Measurements from ENCODE around the gene HTR6.
"Not testable (repeated sequence)": the region's sequence is repeated elsewhere in the genome, so short reads cannot be mapped to it uniquely, and the experiment has no call there.

The HTR6 gene

GRCh38 chr1:19664453-19665185 is at the start of gene HTR6:
Gene HTR6 (plus strand): TSS chr1:19664875. CDS start chr1:19665754, 879 bp downstream.
- no peak for DNase-seq (ENCODE audit: low read depth)

- no peak for DNase-seq (ENCODE audit: low read depth)
These were observed 49.2 kb upstream of the HTR6 start for GRCh38 chr1:19615438-19615837.

- DNase-seq (ENCODE audit: low read depth): no peak
These were observed 48.2 kb upstream of the HTR6 start for GRCh38 chr1:19616489-19616888.

GRCh38 chr1:19617376-19617775 is 47.3 kb upstream of the HTR6 start:
- DNase-seq (ENCODE audit: low read depth): no peak

- no peak for DNase-seq (ENCODE audit: low read depth)
These were observed 46.2 kb upstream of the HTR6 start for GRCh38 chr1:19618428-19618827.

GRCh38 chr1:19619697-19620384 is 44.8 kb upstream of the HTR6 start:
- DNase-seq (ENCODE audit: low read depth): no peak

- no peak for DNase-seq (ENCODE audit: low read depth)
These were observed 43.9 kb upstream of the HTR6 start for GRCh38 chr1:19620786-19621185.

- no peak for DNase-seq (ENCODE audit: low read depth)
These were observed 43.3 kb upstream of the HTR6 start for GRCh38 chr1:19621274-19621950.

- DNase-seq (ENCODE audit: low read depth): no peak
These were observed 42.5 kb upstream of the HTR6 start for GRCh38 chr1:19622204-19622603.

GRCh38 chr1:19623523-19623922 is 41.2 kb upstream of the HTR6 start:
- no peak for DNase-seq (ENCODE audit: low read depth)

- DNase-seq (ENCODE audit: low read depth): no peak
These were observed 39.3 kb upstream of the HTR6 start for GRCh38 chr1:19625291-19625937.

- DNase-seq (ENCODE audit: low read depth): no peak
These were observed 35.8 kb upstream of the HTR6 start for GRCh38 chr1:19628879-19629278.

GRCh38 chr1:19629357-19629756 is 35.3 kb upstream of the HTR6 start:
- DNase-seq (ENCODE audit: low read depth): no peak

GRCh38 chr1:19630192-19630591 is 34.5 kb upstream of the HTR6 start:
- DNase-seq (ENCODE audit: low read depth): not testable (repeated sequence)

- DNase-seq (ENCODE audit: low read depth): no peak
These were observed 33.8 kb upstream of the HTR6 start for GRCh38 chr1:19630720-19631395.

GRCh38 chr1:19632211-19632610 is 32.5 kb upstream of the HTR6 start:
- DNase-seq (ENCODE audit: low read depth): no peak

- no peak for DNase-seq (ENCODE audit: low read depth)
These were observed 31.6 kb upstream of the HTR6 start for GRCh38 chr1:19633106-19633505.

GRCh38 chr1:19635064-19635463 is 29.6 kb upstream of the HTR6 start:
- not testable (repeated sequence) for DNase-seq (ENCODE audit: low read depth)

- DNase-seq (ENCODE audit: low read depth): no peak
These were observed 29.0 kb upstream of the HTR6 start for GRCh38 chr1:19635646-19636045.

GRCh38 chr1:19636065-19636464 is 28.6 kb upstream of the HTR6 start:
- no peak for DNase-seq (ENCODE audit: low read depth)

GRCh38 chr1:19636749-19637148 is 27.9 kb upstream of the HTR6 start:
- not testable (repeated sequence) for DNase-seq (ENCODE audit: low read depth)

GRCh38 chr1:19637606-19638005 is 27.1 kb upstream of the HTR6 start:
- no peak for DNase-seq (ENCODE audit: low read depth)

All from HS-5 (cell line).